ENCODE results near the gene CARD11.
"Not testable (repeated sequence)": the region's sequence is repeated elsewhere in the genome, so short reads cannot be mapped to it uniquely, and the experiment has no call there.

The CARD11 gene

DNA sequence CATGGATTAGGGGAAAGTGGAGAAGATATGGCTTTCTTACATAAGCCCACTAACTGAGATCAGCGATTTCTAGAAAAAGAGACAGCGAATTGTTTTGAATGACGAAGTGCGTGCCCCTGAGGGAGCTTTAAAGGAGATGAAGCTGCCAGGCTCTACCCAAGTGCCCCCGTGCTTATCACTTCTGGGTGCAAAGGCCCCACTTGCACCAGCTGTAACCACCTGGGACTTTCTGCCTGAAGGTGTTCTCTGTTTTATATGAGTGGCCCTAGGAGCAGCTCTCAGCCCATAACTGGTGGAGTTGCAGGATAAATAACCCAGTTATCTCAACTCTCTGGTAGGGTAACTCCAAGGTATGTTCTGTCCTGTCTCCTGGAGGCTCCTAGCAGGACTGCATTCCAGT is 20.4 kb upstream of the CARD11 start:
- DNase-seq (ENCODE audit: low read depth in 2 of 2): no peak

DNA sequence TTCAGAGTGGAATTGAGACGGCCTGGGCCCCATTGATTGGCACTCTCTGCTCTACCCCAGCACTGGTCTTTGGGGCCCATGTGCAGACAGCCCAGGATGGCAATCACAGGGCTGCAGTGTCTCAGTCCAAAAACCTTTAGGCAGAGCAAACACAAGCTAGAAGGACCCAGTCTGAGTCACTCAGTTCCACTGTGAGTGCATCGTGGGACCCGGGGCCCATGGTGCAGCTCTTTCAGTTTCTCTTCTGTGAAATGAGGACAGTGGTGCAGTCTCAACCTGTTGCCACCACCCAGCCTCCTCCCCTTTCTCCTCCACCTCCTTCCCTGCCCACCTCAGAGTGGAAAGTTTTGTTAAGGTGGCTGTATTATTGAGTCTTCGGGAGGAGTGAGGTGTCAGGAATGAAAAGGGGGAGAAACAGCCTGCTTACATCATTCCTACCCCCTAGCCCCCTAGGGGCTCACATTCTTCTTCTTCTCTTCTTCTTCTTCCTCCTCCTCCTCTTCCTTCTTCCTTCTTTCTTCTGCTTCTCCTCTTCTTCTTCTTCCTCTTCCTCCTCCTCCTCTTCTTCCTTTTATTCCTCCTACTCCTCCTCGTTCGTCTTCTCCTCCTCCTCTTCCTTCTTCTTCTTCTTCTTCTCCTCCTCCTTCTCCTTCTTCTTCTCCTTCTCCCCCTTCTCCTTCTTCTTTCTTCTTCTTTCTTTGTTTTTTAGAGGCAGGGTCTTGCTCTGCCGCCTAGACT is 19.5 kb upstream of the CARD11 start:
- peak; percentile 64 to 77 for DNase-seq (ENCODE audit: low read depth in 2 of 2)

DNA sequence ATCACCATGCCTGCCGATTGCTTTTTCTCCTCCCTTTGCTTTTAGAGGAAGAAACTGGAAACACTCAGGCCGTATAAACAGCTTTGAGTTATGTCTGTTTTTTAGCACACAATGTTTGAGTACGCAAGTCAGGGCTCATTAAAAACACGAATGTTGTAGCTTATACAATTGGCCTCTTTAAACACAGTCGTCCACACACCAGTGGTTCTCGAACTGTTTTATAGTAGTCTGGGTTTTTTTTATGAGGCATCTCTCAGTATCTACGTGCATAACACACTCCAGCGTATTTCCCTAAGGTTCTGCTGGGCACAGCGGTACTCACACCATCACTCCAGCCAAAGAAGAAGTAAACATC is 13.4 kb upstream of the CARD11 start:
- no peak for DNase-seq (ENCODE audit: low read depth in 2 of 2)

DNA sequence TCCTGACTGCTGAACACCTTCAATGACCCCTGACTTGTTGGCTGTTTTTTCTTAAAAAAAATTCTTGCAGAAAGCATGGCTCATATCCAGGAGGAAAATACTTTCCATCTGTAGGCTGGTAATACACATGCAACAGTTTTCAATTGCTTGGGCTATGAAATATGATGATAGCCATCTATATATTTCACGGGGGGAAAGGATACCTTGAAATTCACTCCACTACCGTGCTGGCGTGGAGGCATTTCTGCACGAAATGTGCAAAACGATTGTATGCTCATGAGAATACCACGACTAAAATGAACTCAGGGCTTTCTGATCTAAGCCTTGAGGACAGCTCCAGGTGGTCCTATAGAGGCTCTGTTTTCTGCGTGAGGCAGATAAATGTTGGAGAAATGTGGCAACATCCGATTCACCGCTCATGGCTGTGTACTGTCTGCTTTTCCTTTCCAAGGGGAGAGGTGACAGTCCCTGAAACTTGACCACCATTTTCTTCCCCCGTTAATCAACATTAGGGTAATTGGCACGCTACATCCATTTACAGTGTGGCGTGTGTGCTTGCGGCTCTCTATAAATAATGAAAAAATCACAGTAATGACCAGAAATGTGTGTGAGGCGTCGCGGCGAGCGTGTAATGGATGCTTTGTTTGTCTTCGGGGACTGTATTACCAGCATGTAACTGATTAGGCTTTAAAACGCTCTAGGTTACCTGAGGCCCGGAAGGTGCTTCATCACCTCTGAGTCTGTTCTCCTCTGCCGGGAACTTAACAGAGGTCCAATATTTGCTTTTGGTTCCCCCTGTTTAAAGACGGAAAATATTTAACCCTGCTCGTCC is 12.8 kb upstream of the CARD11 start:
- no peak for DNase-seq (ENCODE audit: low read depth in 2 of 2)

DNA sequence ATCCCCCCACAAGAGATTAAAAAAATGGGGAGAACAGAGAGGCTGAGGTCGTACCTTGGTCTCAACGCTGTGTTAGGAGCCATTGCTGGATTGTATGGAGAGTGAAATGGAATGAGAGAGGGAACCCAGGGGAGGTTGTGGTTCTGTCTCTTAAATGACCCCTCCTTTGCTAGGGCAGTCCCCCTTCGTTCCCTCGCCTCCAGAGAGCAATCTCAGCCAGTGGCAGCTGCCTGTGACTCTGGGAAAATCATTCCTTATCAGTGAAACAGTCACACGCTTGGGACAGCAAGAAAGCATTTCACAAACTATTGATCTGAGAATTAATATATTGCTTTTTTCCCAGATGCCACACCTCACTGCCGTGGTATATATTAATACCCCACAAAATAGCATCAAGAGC is 12.0 kb upstream of the CARD11 start:
- no peak for DNase-seq (ENCODE audit: low read depth in 2 of 2)

DNA sequence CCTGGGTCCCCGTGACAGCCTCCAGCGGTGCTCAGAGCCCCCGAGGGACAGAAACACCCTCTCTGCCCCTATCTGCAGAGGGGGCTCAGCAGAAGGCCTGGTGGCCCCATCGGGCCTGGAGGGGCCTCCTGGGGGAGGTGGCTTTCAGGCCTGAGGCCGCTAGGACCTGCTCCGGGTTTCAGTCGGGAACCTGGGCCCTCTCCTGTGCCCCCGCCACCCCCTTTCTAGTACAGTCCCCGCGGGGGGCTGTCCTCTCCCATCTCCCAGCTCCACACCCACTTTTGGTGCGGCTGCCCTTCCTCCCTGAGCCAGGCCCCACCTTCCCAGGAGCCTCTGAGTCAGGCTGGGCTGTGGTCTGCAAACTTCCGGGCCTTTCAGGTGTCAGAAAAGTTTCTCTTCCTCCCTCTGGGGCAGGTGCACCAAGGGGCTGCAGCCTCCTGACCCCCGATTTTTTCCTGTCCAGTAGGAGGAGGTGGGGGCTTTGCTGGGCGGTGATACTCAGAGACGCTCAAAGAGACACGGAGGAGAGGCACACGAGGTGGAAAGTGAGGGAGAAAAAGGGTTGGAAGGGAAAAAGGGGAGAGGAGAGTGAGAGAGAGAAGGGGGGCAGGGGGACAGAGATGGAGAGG is 692 bp downstream of the CARD11 start:
- peak; percentile 40 to 52 for DNase-seq (ENCODE audit: low read depth in 2 of 2)

DNA sequence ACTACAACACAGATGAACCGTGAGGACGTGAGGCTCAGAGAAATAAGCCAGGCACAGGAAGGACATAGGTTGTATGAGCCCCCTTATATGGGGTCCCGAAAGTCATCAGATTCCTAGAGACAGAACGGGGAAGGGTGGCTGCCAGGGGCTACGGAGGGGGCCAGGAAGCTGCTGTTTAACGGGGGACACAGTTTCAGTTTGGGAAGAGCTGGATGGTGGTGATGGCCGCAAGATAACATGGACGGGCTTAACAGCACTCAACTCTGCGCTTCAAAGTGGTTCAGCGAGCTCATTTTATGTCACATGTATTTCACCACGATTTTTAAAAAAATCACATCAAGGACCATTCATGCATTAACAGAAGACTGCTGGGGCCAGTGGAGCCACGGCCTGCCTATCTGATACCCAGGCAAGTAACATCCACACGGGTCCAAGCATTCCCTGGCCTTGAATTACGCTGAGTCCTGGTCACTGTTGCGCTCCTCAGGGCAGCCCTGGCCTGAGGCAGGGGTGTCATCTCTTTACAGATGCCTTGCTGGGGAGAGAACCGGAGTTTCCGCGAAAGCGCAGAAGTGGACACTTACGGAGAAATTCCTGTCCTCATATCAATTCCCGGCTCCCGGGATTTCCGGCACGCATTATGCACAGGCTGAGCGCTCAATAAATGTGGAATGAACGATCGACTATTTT is 1.5 kb downstream of the CARD11 start:
- DNase-seq (ENCODE audit: low read depth in 2 of 2): no peak

- DNase-seq (ENCODE audit: low read depth in 2 of 2): no peak
Measured at GRCh38 chr7:3039787-3040186, 3.9 kb downstream of the CARD11 start.

DNA sequence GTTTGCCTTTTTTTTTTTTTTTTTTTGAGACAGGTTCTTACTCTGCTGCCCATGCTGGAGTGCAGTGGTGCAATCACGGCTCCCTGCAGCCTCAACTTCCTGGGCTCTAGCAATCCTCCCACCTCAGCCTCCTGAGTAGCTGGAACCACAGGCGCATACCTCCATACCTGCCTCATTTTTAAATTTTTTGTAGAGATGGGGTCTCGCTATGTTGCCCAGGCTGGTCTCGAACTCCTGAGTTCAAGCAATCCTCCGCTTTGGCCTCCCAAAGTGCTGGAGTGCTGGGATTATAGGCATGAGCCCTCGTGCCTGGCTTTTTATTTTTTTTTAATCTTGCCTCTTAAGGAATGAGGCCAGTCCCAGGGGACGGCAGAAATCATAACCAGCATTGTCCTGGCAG is 5.7 kb downstream of the CARD11 start:
- not testable (repeated sequence) for DNase-seq (ENCODE audit: low read depth in 2 of 2)

DNA sequence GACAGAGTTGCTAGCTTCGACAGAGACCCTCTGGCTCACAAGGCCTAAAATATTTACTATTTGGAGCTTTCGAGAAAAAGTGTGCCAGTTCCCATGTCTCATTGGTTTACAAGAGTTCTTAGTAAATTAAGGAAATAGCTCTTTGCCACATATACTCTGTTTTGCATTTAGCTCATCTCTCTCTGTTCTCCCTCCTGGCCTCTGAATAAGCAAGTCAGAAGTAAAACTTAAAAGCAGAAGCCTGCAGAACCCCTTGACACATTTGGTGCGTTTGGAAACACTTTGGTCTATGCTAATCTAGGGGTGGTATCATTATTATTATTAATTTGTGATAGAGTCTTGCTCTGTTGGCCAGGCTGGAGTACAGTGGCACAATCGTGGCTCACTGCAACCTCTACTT is 6.4 kb downstream of the CARD11 start:
- no peak for DNase-seq (ENCODE audit: low read depth in 2 of 2)

DNA sequence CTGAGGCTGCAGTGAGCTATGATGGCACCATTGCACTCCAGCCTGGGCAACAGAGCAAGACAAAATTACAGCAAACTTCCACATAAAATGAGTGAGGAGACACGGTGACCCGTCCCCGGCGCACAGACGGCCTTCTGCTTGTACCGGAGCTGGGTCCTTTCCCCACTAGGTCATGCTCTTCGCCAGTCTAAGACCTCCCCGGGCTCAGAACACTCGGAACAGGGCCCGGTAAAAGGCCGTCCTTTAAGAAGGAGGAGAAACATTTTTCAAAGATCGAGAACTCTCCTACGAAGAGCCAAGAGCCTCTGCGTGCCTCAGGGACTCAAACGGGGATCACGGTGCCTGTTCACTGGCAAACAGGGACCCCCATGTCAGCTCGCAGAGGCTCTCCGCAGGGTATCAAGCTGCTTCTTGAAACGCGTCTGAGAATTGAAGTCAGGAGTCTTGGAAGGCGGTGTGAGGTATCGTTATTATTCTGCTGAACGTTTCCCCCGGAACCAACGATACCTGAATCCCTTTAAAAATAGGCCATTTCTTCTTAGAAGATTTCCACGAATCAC is 9.0 kb downstream of the CARD11 start:
- DNase-seq (ENCODE audit: low read depth in 2 of 2): no peak

DNA sequence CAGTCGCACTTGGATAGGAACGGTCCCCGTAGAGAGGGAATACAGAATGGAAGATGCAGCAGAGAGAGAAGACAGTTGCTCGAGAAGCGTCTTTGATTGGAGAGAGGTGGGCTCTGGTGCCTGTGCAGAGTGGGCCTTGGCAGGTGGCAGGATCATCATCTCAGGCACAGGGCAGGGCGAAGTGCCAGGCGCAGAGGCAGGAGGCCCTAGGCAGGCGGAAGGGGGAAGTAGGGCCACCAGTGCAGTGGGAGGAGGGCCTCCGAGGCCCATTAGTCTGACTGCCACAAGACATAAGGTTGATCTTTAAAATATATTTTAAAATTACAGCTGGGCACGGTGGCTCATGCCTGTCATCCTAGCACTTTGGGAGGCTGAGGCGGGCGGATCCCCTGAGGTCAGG is 10.1 kb downstream of the CARD11 start:
- no peak for DNase-seq (ENCODE audit: low read depth in 2 of 2)

DNA sequence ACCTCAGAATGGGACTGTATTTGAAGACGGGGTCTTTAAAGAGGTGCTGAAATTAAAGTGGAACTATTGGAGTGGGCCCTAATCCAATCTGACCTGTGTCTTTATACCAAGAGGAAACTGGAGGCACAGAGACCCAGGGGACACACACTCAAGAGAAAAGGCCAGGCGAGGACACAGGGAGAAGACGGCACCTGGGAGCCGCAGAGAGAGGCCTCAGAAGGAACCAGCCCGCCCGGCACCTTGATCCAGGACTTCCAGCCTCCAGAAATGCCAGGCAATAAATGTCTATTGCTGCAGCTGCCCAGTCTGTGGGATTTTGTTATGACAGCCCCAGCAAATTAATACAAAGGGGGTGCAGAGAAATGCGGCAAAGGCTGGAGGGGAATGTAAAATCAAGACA is 10.5 kb downstream of the CARD11 start:
- DNase-seq (ENCODE audit: low read depth in 2 of 2): no peak

DNA sequence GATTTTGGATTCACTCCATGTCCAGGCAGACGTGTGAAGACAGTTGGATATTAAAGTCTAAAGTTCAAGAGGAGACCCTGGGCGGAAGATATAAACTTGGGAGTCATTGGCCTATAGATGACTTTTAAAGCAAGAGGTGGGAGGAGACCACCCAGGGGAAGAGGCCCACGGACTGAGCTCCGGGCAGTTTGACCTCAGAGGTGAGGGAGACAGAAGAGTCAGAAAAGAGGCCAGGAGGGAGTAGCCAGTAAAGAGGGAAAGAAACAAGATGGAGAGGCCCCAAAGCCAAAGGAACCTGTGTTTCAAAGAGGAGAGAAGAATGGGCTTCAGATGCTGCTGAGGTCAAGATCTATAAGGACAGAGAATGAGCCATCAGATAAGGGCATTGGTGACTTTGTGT is 11.4 kb downstream of the CARD11 start:
- no peak for DNase-seq (ENCODE audit: low read depth in 2 of 2)

DNA sequence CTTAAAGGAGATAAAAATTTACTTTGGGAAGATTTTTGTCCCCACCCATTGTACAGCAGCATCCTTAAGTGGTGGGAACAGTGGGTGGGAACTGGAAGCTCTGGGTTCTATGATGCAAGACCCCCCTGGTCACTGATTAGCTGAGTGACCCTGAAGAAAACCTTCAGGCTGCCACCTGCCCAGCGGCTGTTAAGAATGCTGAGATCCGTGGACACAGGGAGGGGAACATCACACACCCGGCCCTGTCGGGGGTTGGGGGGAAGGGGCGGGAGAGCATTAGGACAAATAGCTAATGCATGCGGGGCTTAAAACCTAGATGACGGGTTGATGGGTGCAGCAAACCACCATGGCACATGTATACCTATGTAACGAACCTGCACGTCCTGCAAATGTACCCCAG is 14.5 kb downstream of the CARD11 start:
- no peak for DNase-seq (ENCODE audit: low read depth in 2 of 2)

DNA sequence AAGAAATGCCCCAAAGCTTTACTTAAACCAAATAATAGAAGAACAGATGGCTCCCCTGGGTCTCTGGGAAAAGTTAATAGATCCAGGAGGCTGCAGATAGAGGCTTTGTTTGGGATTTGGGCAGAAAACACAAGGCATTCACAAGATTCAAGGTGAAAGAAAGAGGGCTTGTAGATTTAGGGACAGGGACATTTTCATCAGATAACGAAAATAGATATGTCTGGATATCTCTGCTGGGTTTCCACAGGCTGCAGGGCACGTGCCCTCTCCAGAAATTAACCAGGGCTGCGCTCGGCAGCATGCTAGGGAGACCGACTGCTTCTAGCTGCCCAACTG is 14.9 kb downstream of the CARD11 start:
- no peak for DNase-seq (ENCODE audit: low read depth in 2 of 2)

DNA sequence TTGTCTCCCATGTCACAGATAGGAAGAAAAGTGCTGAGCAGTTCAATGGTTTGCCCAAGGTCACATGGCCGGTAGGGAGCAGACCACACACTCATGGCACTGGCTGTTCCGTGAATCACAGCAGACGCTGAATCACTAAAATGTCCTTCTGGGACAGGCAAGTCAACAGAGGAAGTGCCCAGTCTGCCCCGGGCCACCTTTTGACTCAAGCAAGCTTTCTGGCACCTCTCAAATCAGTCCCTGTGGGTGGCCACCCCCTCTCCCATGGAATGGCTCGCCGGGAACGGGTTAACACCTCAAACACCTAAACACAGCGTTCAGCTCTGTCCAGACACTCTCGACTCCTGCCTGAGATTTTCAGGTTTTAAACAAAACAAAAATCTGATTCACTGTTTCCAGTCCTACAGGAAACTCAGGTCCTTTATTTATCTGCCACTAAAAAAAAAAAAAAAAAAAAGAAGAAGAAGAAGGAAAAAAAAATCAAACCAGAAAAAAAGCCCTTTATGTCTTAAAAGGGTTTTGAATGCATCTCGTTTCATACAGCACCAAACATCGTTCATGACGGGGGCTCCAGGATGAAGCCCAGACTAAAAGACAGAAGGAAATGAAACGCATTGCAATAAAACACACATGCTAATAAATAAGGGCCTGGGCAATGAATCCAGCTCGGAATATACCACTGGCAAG is 15.5 kb downstream of the CARD11 start:
- DNase-seq (ENCODE audit: low read depth in 2 of 2): peak in 1 of 2 donors; percentile 20

GRCh38 chr7:3027005-3027845 is 16.4 kb downstream of the CARD11 start:
- no peak for DNase-seq (ENCODE audit: low read depth in 2 of 2)

- DNase-seq (ENCODE audit: low read depth in 2 of 2): no peak
Measured at GRCh38 chr7:3025616-3026015, 18.1 kb downstream of the CARD11 start.

DNA sequence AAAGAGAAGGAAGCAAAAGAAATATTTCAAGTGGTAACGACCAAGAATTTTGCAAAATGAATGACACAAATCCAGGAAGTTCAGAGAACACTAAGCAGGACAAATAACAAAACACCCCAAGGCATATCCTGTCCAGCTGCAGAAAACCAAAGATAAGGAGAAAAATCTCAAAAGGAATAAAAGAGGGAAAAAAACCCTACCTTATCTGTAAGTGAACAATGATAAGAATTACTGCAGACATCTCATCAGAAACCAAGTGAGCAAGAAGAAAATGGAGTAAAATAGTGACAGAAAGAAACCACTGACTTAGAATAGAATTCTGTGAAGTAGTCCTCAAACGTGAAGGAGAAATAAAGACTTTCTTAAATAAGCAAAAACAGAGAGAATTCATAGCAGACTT is 21.8 kb downstream of the CARD11 start:
- no peak for DNase-seq (ENCODE audit: low read depth in 2 of 2)

DNA sequence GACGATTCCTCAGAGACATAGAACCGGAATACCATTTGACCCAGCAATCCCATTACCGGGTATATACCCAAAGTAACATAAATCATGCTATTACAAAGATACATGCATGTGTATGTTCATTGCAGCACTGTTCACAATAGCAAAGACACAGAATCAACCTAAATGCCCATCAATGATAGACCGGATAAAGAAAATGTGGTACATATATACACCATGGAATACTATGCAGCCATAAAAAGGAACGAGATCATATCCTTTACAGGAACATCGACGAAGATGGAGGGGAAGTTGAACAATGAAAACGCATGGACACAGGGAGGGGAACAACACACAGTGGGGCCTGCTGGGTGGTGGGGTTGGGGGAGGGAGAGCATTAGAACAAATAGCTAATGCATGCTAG is 22.4 kb downstream of the CARD11 start:
- DNase-seq (ENCODE audit: low read depth in 2 of 2): not testable (repeated sequence)
